WI38 (cell line): ENCODE results near the gene CRIM1.

Experiments used
- H3K4me3 ChIP-seq: 2 replicates; pipeline ENCODE4 v1.5.1; 2011; ENCODE audit warnings: low read depth, mild to moderate bottlenecking, control low read depth, low read length
- CTCF ChIP-seq: IDR thresholded peaks from 2 replicates; pipeline ENCODE4 v1.5.1; 2012; ENCODE audit warnings: low read depth, mild to moderate bottlenecking, control low read depth, low read length

CRIM1 gene

GRCh38 chr2:36577884-36578283 lies 222.3 kb downstream of the CRIM1 start:
- no peak for TF ChIP-seq CTCF
- no peak overlapping the region for H3K4me3 ChIP-seq

GRCh38 chr2:36578343-36579296 lies 223.0 kb downstream of the CRIM1 start:
- no peak overlapping the region for H3K4me3 ChIP-seq
- no peak for TF ChIP-seq CTCF

GRCh38 chr2:36579297-36579664 lies 223.7 kb downstream of the CRIM1 start:
- no peak overlapping the region for H3K4me3 ChIP-seq
- TF ChIP-seq CTCF: no peak

- no peak for TF ChIP-seq CTCF
- no peak overlapping the region for H3K4me3 ChIP-seq
These were observed 227.0 kb downstream of the CRIM1 start for GRCh38 chr2:36582538-36582937.

GRCh38 chr2:36582951-36583350 lies 227.4 kb downstream of the CRIM1 start:
- no peak for TF ChIP-seq CTCF
- H3K4me3 ChIP-seq: no peak overlapping the region

GRCh38 chr2:36584148-36584794 lies 228.7 kb downstream of the CRIM1 start:
- no peak for TF ChIP-seq CTCF
- H3K4me3 ChIP-seq: no peak overlapping the region

GRCh38 chr2:36586672-36587071 lies 231.1 kb downstream of the CRIM1 start:
- TF ChIP-seq CTCF: no peak

More at GRCh38 chr2:36586672-36587071, 231.1 kb downstream of the CRIM1 start:
- no peak overlapping the region for H3K4me3 ChIP-seq
